K562 (cell line): ENCODE data around the gene C3orf52. TPM values are rescaled to one million over a fixed set of nuclear protein-coding genes. Genes with fewer than 3 reads are reported as not detected.

Source experiments
- ATAC-seq: fragments of 200-7000 bp; cut with Tn5 transposase; 3 replicates; pipeline ENCODE4 v1.9.1; 2020; ENCODE audit warnings: moderate library complexity
- BruUV-seq: library from RNA; stranded (reverse); fragments of 400-500 nt; replicated peaks from 2 replicates; lab custom pipeline; 2021; lab: Mats Ljungman, UMichigan
- CTCF ChIA-PET: fragments of 300-600 bp; formaldehyde crosslinking; extraction: SDS; loops from one replicate; lab custom pipeline; 2021; ENCODE audit warnings: low intra/inter-chr PET ratio; lab: Yijun Ruan, JAX
- POLR2A ChIA-PET: fragments of 300-600, 350-650 bp; sonication (Branson Sonifier 250); formaldehyde crosslinking; extraction: SDS; loops from one replicate; lab custom pipeline; 2021; ENCODE audit warnings: antibody characterized with exemption, inconsistent platforms; lab: Yijun Ruan, JAX
- DNase-seq, 4 experiments: peaks; one replicate each; pipeline versions ENCODE4 v3.0.0 to v3.0.0-alpha.2; 2011 to 2018; ENCODE audit warnings: low spot score in 3 of 4, mixed read lengths in 3 of 4; ENCODE audit errors: extremely low read depth in 1 of 4
- FAIRE-seq: peaks from 2 replicates; lab custom pipeline; 2011; peaks lifted over from hg19 to GRCh38; lab: Jason Lieb, UNC
- H2AFZ ChIP-seq: 2 replicates; pipeline ENCODE4 v1.6.0; 2011; ENCODE audit warnings: low read depth, low read length, control low read depth, inconsistent platforms
- H3K27ac ChIP-seq: fragments of 200-600 bp; 3 replicates; pipeline ENCODE4 v1.8.0; 2011; ENCODE audit warnings: low read depth, mild to moderate bottlenecking, control low read depth, inconsistent platforms, low read length, moderate library complexity, mixed read lengths; ENCODE audit errors: extremely low read depth
- H3K27me3 ChIP-seq, 2 experiments: fragments of 300-600 bp in 1 of 2; 2 replicates in 1 of 2; 3 replicates in 1 of 2; pipeline versions ENCODE4 v1.6.0 to v1.8.0; 2011; ENCODE audit warnings: inconsistent platforms in 2 of 2, low read length in 2 of 2, mild to moderate bottlenecking in 1 of 2, mixed read lengths in 1 of 2, moderate library complexity in 1 of 2; ENCODE audit not compliant: control insufficient read depth in 2 of 2, insufficient read depth in 2 of 2
- H3K36me3 ChIP-seq: fragments of 300-600 bp; 3 replicates; pipeline ENCODE4 v1.8.0; 2011; ENCODE audit warnings: mild to moderate bottlenecking, low read length, inconsistent platforms; ENCODE audit not compliant: control insufficient read depth, insufficient read depth
- H3K4me1 ChIP-seq, 2 experiments: fragments of 200-600 bp in 1 of 2; replicated peaks in 1 of 2; 2 replicates in 1 of 2; 3 replicates in 1 of 2; pipeline versions ENCODE4 v1.5.1 to v1.8.0; 2011; ENCODE audit warnings: inconsistent platforms in 2 of 2, low read length in 2 of 2, mild to moderate bottlenecking in 1 of 2, mixed read lengths in 1 of 2, moderate library complexity in 1 of 2; ENCODE audit not compliant: control insufficient read depth in 2 of 2, insufficient read depth in 2 of 2
- H3K4me2 ChIP-seq: 2 replicates; pipeline ENCODE4 v1.6.1; 2011; ENCODE audit warnings: low read length, control low read depth, inconsistent platforms, mixed read lengths; ENCODE audit not compliant: insufficient read depth
- H3K4me3 ChIP-seq: fragments of 200-600 bp; sonication (generic), shearing (Covaris generic); 2 replicates; pipeline ENCODE4 v1.5.1; 2016; ENCODE audit warnings: control low read depth, inconsistent platforms
- H3K79me2 ChIP-seq: fragments of 200-600 bp; 3 replicates; pipeline ENCODE4 v1.8.0; 2011; ENCODE audit warnings: low read length, inconsistent platforms; ENCODE audit not compliant: control insufficient read depth, insufficient read depth
- H3K9ac ChIP-seq, 2 experiments: 2 replicates each; pipeline versions ENCODE4 v1.6.0 to v1.6.1; 2011; ENCODE audit warnings: low read depth in 2 of 2, low read length in 2 of 2, control low read depth in 1 of 2, inconsistent platforms in 1 of 2, mild to moderate bottlenecking in 1 of 2, mixed read lengths in 1 of 2; ENCODE audit not compliant: insufficient read depth in 1 of 2
- H3K9me1 ChIP-seq: one replicate; pipeline ENCODE4 v1.6.0; 2011; ENCODE audit warnings: inconsistent platforms, mild to moderate bottlenecking, low read length, moderate library complexity; ENCODE audit not compliant: control insufficient read depth, insufficient read depth
- H3K9me3 ChIP-seq: replicated peaks from 2 replicates; pipeline ENCODE4 v1.5.1; 2011; ENCODE audit warnings: low read depth, low read length, inconsistent platforms; ENCODE audit not compliant: control insufficient read depth, insufficient read depth
- H4K20me1 ChIP-seq: replicated peaks from 2 replicates; pipeline ENCODE4 v1.6.1; 2011; ENCODE audit warnings: low read length, inconsistent platforms, mixed read lengths; ENCODE audit not compliant: control insufficient read depth, insufficient read depth
- BCLAF1 ChIP-seq, 2 experiments: fragments of 450-650 bp in 1 of 2; IDR thresholded peaks; 2 replicates each; pipeline ENCODE4 v1.6.1; 2011 to 2017; ENCODE audit warnings: low read depth in 2 of 2, antibody characterized with exemption in 1 of 2, borderline replicate concordance in 1 of 2, low read length in 1 of 2, mild to moderate bottlenecking in 1 of 2, mixed read lengths in 1 of 2; ENCODE audit not compliant: control insufficient read depth in 1 of 2
- HMBOX1 ChIP-seq: sonication (generic); IDR thresholded peaks from 2 replicates; pipeline ENCODE4 v1.6.1; 2016
- IFI16 ChIP-seq: fragments of 250-450 bp; sonication (Bioruptor Pico); IDR thresholded peaks from 2 replicates; pipeline ENCODE4 v2.1.2; 2022; ENCODE audit warnings: mild to moderate bottlenecking, inconsistent platforms
- ILK ChIP-seq: fragments of 450-650 bp; IDR thresholded peaks from 2 replicates; pipeline ENCODE4 v1.6.1; 2016; ENCODE audit warnings: missing genetic modification characterization, low read depth, mild to moderate bottlenecking, missing compliant biosample characterization, moderate library complexity, borderline replicate concordance
- PURB ChIP-seq: sonication (generic); formaldehyde crosslinking; IDR thresholded peaks from 2 replicates; pipeline ENCODE4 v1.9.0; 2021; ENCODE audit warnings: low read depth, mild to moderate bottlenecking, missing genetic modification reagents
- RREB1 ChIP-seq: fragments of 250-450 bp; sonication (Bioruptor Pico); IDR thresholded peaks from 2 replicates; pipeline ENCODE4 v1.4.0; 2020
- SIRT6 ChIP-seq: IDR thresholded peaks from one replicate; pipeline ENCODE4 v1.6.1; 2012; ENCODE audit warnings: low read depth, mild to moderate bottlenecking, control low read depth, inconsistent platforms, low read length, moderate library complexity
- SIX5 ChIP-seq, 2 experiments: IDR thresholded peaks; 2 replicates each; pipeline ENCODE4 v1.6.1; 2011; ENCODE audit warnings: low read length in 2 of 2, borderline replicate concordance in 1 of 2, low read depth in 1 of 2, mild to moderate bottlenecking in 1 of 2, moderate library complexity in 1 of 2; ENCODE audit not compliant: insufficient read depth in 1 of 2
- TARDBP ChIP-seq: fragments of 450-650 bp; IDR thresholded peaks from 2 replicates; pipeline ENCODE4 v1.6.1; 2016
- ZNF282 ChIP-seq: sonication (generic); formaldehyde crosslinking; IDR thresholded peaks from 2 replicates; pipeline ENCODE4 v1.8.1; 2023; ENCODE audit warnings: missing genetic modification reagents
- ZNF77 ChIP-seq: fragments of 250-450 bp; sonication (Bioruptor Pico); IDR thresholded peaks from 2 replicates; pipeline ENCODE4 v1.5.0; 2020
- WGBS: fragments of 100-300 bp; shearing (Covaris generic); methylation state at CpG from one replicate; pipeline ENCODE4 v1.1.6; 2016; ENCODE audit warnings: low coverage, mixed read lengths; ENCODE audit not compliant: insufficient coverage; ENCODE audit errors: missing lambda C conversion rate; 5-methylcytosine and 5-hydroxymethylcytosine counted together
- in situ Hi-C: fragments of 300-500 bp; cut with MboI; formaldehyde crosslinking; loops from 4 replicates; pipeline ENCODE4 v1.15.0; 2018; ENCODE audit warnings: inconsistent platforms, mixed read lengths
- intact Hi-C: fragments of 100-400 bp; cut with micrococcal nuclease; formaldehyde crosslinking; loops from 2 replicates; pipeline ENCODE4 v1.14.2; 2022
- polyA plus RNA-seq, 8 experiments: library from polyadenylated mRNA; depleted of rRNA in 4 of 8; stranded (reverse) in 5 of 8; unstranded in 3 of 8; fragments of >200 nt; fragmentation: Nextera tagmentation in 2 of 8; fragmentation: Illumina TruSeq in 1 of 8; extraction: Ambion mirVana in 2 of 8; extraction: Trizol in 1 of 8; gene quantifications; 2 replicates each; pipeline versions ENCODE4 v1.2.1 to v1.2.3, GENCODE V29; 2011 to 2014; ENCODE audit warnings: inconsistent platforms in 1 of 8, missing spikeins in 1 of 8
- total RNA-seq, 7 experiments: library from RNA; depleted of rRNA in 6 of 7; stranded (reverse); fragments of >200 nt in 6 of 7; fragmentation: Illumina TruSeq in 2 of 7; extraction: Trizol in 2 of 7; gene quantifications; 2 replicates each; pipeline versions ENCODE4 v1.2.1 to v1.2.3, GENCODE V29; 2011 to 2021; ENCODE audit warnings: low replicate concordance in 1 of 7

The C3orf52 gene
- total and polyA plus RNA-seq, 9 of the 15 experiments (the other 6 are each of a cell fraction or from before 2014, with no cell fraction given) = 2.8 to 6.1 (median 3.8) TPM

DNA sequence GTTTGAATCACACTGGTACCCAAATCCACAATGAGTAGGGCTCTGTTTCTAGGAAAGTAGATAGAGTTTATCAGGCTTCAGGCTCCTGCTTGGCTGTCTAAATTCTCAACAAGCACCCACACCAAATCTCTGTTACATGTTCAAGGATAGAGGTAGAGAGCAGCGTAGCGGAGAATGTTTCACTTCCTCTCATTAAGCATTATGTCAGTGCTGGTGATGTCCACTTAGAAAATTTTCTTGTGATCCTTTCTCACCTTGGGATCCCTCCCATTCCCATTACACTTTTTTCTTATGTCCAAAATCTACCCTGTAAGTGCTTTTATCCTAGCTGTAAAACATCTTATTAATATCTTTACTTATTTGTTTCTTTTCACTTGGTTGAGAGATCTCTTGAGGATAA is 81.6 kb downstream of the C3orf52 start:
- no TSS peak for BruUV-seq
- Histone ChIP-seq H3K79me2 (no peaks in the 10 kb centered on the region), H3K9me3 (no peaks in the 10 kb centered on the region), H3K36me3 (no peaks in the 10 kb centered on the region), H3K4me2 (no peak overlapping the region), H2AFZ (no peak overlapping the region), H3K9ac (no peak overlapping the region), H4K20me1 (no peaks in the 10 kb centered on the region), H3K4me3 (no peak overlapping the region), H3K4me1 (no peaks in the 10 kb centered on the region), H3K9me1 (no peaks in the 10 kb centered on the region), H3K27me3 (no peaks in the 10 kb centered on the region), H3K27ac (no peak overlapping the region)
- WGBS = 0% methylated on average over 2 of the region's 2 CpGs
- FAIRE-seq (no peak), ATAC-seq (no peak), DNase-seq (no peak)
- in situ Hi-C loops = no loop called here
- POLR2A ChIA-PET = no interaction called here
- intact Hi-C loops = no loop called here
- CTCF ChIA-PET = no interaction called here
- TF ChIP-seq SIX5 (IDR thresholded peaks at IDR 0.05; ENCODE audit: borderline replicate concordance in 1 of 2, insufficient read depth in 1 of 2, low read depth in 1 of 2, low read length in 2 of 2) = no peak
- TF ChIP-seq PURB (CRISPR knock-in tag) = no peak
- TF ChIP-seq SIRT6 = no peak
- TF ChIP-seq TARDBP = no peak
- TF ChIP-seq ZNF282 = no peak
- no peak for TF ChIP-seq BCLAF1 (IDR thresholded peaks at IDR 0.05; ENCODE audit: borderline replicate concordance in 1 of 2, control insufficient read depth in 1 of 2, low read depth in 2 of 2, low read length in 1 of 2)
- TF ChIP-seq IFI16 (CRISPR knock-in tag) = no peak
- TF ChIP-seq ZNF77 (CRISPR knock-in tag) = no peak
- TF ChIP-seq HMBOX1 = no peak
- TF ChIP-seq RREB1 (CRISPR knock-in tag) = no peak
- no peak for TF ChIP-seq ILK (tag)
